ENCODE data around the gene AUTS2.

AUTS2 gene

GRCh38 chr7:69684369-69685292 is 86.4 kb downstream of the AUTS2 start:
- no peak for DNase-seq (ENCODE audit: low spot score)
- FAIRE-seq, result no peak

- FAIRE-seq (no peak), DNase-seq (ENCODE audit: low spot score) (no peak)
Measured at GRCh38 chr7:69685293-69685631, 87.0 kb downstream of the AUTS2 start.

- FAIRE-seq (no peak), DNase-seq (ENCODE audit: low spot score) (no peak)
Measured at GRCh38 chr7:69686366-69686765, 88.1 kb downstream of the AUTS2 start.

- no peak for DNase-seq (ENCODE audit: low spot score)
- no peak for FAIRE-seq
Measured at GRCh38 chr7:69687739-69688433, 89.6 kb downstream of the AUTS2 start.

GRCh38 chr7:69690329-69690728 is 92.1 kb downstream of the AUTS2 start:
- no peak for FAIRE-seq

GRCh38 chr7:69691327-69691726 is 93.1 kb downstream of the AUTS2 start:
- FAIRE-seq, result no peak
- no peak for DNase-seq (ENCODE audit: low spot score)

More at GRCh38 chr7:69690329-69690728, 92.1 kb downstream of the AUTS2 start:
- no peak for DNase-seq (ENCODE audit: low spot score)

GRCh38 chr7:69691734-69692133 is 93.5 kb downstream of the AUTS2 start:
- DNase-seq (ENCODE audit: low spot score), result no peak
- no peak for FAIRE-seq

- FAIRE-seq, result no peak
- no peak for DNase-seq (ENCODE audit: low spot score)
Measured at GRCh38 chr7:69692611-69693010, 94.3 kb downstream of the AUTS2 start.

GRCh38 chr7:69693042-69693441 is 94.8 kb downstream of the AUTS2 start:
- DNase-seq (ENCODE audit: low spot score) (no peak), FAIRE-seq (no peak)

GRCh38 chr7:69696054-69696591 is 97.8 kb downstream of the AUTS2 start:
- FAIRE-seq, result no peak

GRCh38 chr7:69696686-69697685 is 98.7 kb downstream of the AUTS2 start:
- no peak for FAIRE-seq
- no peak for DNase-seq (ENCODE audit: low spot score)

More at GRCh38 chr7:69696054-69696591, 97.8 kb downstream of the AUTS2 start:
- DNase-seq (ENCODE audit: low spot score), result no peak

- FAIRE-seq (no peak), DNase-seq (ENCODE audit: low spot score) (no peak)
Measured at GRCh38 chr7:69698109-69698825, 100.0 kb downstream of the AUTS2 start.

GRCh38 chr7:69699931-69700330 is 101.7 kb downstream of the AUTS2 start:
- no peak for DNase-seq (ENCODE audit: low spot score)
- FAIRE-seq, result no peak

GRCh38 chr7:69700331-69700730 is 102.1 kb downstream of the AUTS2 start:
- DNase-seq (ENCODE audit: low spot score) (no peak), FAIRE-seq (no peak)

GRCh38 chr7:69701288-69701687 is 103.0 kb downstream of the AUTS2 start:
- FAIRE-seq (no peak), DNase-seq (ENCODE audit: low spot score) (no peak)

- FAIRE-seq, result no peak
Measured at GRCh38 chr7:69702357-69702756, 104.1 kb downstream of the AUTS2 start.

GRCh38 chr7:69703099-69703498 is 104.8 kb downstream of the AUTS2 start:
- FAIRE-seq (no peak), DNase-seq (ENCODE audit: low spot score) (no peak)

More at GRCh38 chr7:69702357-69702756, 104.1 kb downstream of the AUTS2 start:
- no peak for DNase-seq (ENCODE audit: low spot score)

GRCh38 chr7:69706070-69706469 is 107.8 kb downstream of the AUTS2 start:
- no peak for DNase-seq (ENCODE audit: low spot score)
- FAIRE-seq, result no peak

- FAIRE-seq, result no peak
Measured at GRCh38 chr7:69708857-69709256, 110.6 kb downstream of the AUTS2 start.

GRCh38 chr7:69710768-69711438 is 112.6 kb downstream of the AUTS2 start:
- FAIRE-seq (no peak), DNase-seq (ENCODE audit: low spot score) (no peak)

More at GRCh38 chr7:69708857-69709256, 110.6 kb downstream of the AUTS2 start:
- peak; percentile 4 for DNase-seq (ENCODE audit: low spot score)
